Temporal lobe (tissue), 1 donor: ENCODE data around the gene TOB1. TPM values are rescaled to one million over a fixed set of nuclear protein-coding genes. Genes with fewer than 3 reads are reported as not detected.

ENCODE experiments used
- total RNA-seq: library from RNA; depleted of rRNA; stranded (reverse); fragments of >200 nt; gene quantifications from one replicate; pipeline ENCODE4 v1.2.3, GENCODE V29; 2014

TOB1 gene
- total RNA-seq, 1 donor from 2014 or later, result 12.3 TPM

Other genes with a start within 250 kb of the TOB1 start
- gene ABCC3, start 231.5 kb downstream of the TOB1 start, total RNA-seq, result 0.25 TPM
- gene ANKRD40, start 158.4 kb downstream of the TOB1 start, total RNA-seq, result 20.2 TPM
- 91.2 TPM for gene LUC7L3, start 146.8 kb downstream of the TOB1 start, total RNA-seq
- not detected for gene ANKRD40CL, start 98.8 kb downstream of the TOB1 start, total RNA-seq
- gene WFIKKN2, start 30.8 kb downstream of the TOB1 start, total RNA-seq, result 6.6 TPM